OCI-LY7 (cell line): ENCODE results near the gene ACBD3.

Experiments used
- EZH2phosphoT487 ChIP-seq: fragments of 200-600 bp; sonication (generic); IDR thresholded peaks from 2 replicates; pipeline ENCODE4 v1.6.1; 2018; ENCODE audit warnings: low read depth, borderline replicate concordance, mild to moderate bottlenecking, mixed run types, antibody characterized with exemption, low read length, moderate library complexity, mixed read lengths
- TF ChIP-seq, protein P1 (sequence below): fragments of 200-600 bp; sonication (generic); conservative IDR thresholded peaks from 2 replicates; pipeline ENCODE4 v1.5.1; 2014; ENCODE audit warnings: mild to moderate bottlenecking, antibody characterized with exemption, low read length, moderate library complexity, mixed read lengths

DNA sequence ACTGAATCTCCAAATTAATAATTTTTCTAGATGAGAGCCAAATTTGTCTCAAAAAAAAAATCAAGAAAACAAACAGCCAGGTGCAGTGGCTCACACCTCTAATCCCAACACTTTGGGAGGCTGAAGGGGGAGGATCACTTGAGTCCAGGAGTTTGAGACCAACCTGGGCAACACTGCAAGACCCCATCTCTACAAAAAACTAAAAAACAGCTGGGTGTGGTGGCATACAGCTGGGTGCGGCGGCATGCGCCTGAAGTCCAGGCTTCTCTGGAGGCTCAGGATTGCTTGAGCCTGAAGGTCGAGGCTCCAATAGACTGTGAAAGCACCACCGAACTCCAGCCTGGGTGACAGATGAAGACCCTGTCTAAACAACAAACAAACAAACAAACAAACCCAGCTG is 14.0 kb downstream of the ACBD3 start:
- TF ChIP-seq, protein P1, sequence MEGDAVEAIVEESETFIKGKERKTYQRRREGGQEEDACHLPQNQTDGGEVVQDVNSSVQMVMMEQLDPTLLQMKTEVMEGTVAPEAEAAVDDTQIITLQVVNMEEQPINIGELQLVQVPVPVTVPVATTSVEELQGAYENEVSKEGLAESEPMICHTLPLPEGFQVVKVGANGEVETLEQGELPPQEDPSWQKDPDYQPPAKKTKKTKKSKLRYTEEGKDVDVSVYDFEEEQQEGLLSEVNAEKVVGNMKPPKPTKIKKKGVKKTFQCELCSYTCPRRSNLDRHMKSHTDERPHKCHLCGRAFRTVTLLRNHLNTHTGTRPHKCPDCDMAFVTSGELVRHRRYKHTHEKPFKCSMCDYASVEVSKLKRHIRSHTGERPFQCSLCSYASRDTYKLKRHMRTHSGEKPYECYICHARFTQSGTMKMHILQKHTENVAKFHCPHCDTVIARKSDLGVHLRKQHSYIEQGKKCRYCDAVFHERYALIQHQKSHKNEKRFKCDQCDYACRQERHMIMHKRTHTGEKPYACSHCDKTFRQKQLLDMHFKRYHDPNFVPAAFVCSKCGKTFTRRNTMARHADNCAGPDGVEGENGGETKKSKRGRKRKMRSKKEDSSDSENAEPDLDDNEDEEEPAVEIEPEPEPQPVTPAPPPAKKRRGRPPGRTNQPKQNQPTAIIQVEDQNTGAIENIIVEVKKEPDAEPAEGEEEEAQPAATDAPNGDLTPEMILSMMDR, result no peak
- TF ChIP-seq EZH2phosphoT487, result no peak
